NCI-H82 treated with DMSO at 0.1 percent for 48 hours (cell line): ENCODE measurements around the gene SNX14.
"Not testable (repeated sequence)": the region's sequence is repeated elsewhere in the genome, so short reads cannot be mapped to it uniquely, and the experiment has no call there.

Experiments
- DNase-seq: peaks from one replicate; lab custom pipeline; 2025; ENCODE audit not compliant: unreplicated experiment; lab: John Stamatoyannopoulos, UW

Gene SNX14

GRCh38 chr6:85593438-85594196 lies at the start of gene SNX14:
TSS of gene SNX14 (minus strand) at chr6:85593858. CDS start at chr6:85593718, 140 bp downstream.
- peak; percentile 56 for DNase-seq

- DNase-seq: peak; percentile 80
Observed at GRCh38 chr6:85642774-85643536, 49.3 kb upstream of the SNX14 start, which contains the start of gene SYNCRIP. TSS of gene SYNCRIP (minus strand) at chr6:85642886. CDS start at chr6:85641439, 1,447 bp downstream.

GRCh38 chr6:85641897-85642773 lies 48.5 kb upstream of the SNX14 start:
- DNase-seq: no peak

- DNase-seq: no peak
Observed at GRCh38 chr6:85641522-85641896, 47.9 kb upstream of the SNX14 start.

GRCh38 chr6:85640821-85641220 lies 47.2 kb upstream of the SNX14 start:
- no peak for DNase-seq

GRCh38 chr6:85637579-85637978 lies 43.9 kb upstream of the SNX14 start:
- no peak for DNase-seq

- DNase-seq: no peak
Observed at GRCh38 chr6:85632164-85632942, 38.7 kb upstream of the SNX14 start.

- not testable (repeated sequence) for DNase-seq
Observed at GRCh38 chr6:85631117-85631516, 37.5 kb upstream of the SNX14 start.

GRCh38 chr6:85628353-85628752 lies 34.7 kb upstream of the SNX14 start:
- no peak for DNase-seq

GRCh38 chr6:85620308-85620707 lies 26.6 kb upstream of the SNX14 start:
- DNase-seq: no peak

- DNase-seq: no peak
Observed at GRCh38 chr6:85614780-85615179, 21.1 kb upstream of the SNX14 start.

- no peak for DNase-seq
Observed at GRCh38 chr6:85612690-85613474, 19.2 kb upstream of the SNX14 start.

GRCh38 chr6:85610182-85610895 lies 16.7 kb upstream of the SNX14 start:
- DNase-seq: no peak

GRCh38 chr6:85602100-85602499 lies 8.4 kb upstream of the SNX14 start:
- no peak for DNase-seq

GRCh38 chr6:85600713-85601313 lies 7.2 kb upstream of the SNX14 start:
- no peak for DNase-seq

GRCh38 chr6:85594197-85594930 lies 706 bp upstream of the SNX14 start:
- peak; percentile 18 for DNase-seq

GRCh38 chr6:85592033-85592432 lies 1.6 kb downstream of the SNX14 start:
- DNase-seq: no peak

GRCh38 chr6:85591207-85591606 lies 2.5 kb downstream of the SNX14 start:
- DNase-seq: no peak
